Naive thymus-derived CD4-positive, alpha-beta T cell (primary cell): Measurements from ENCODE around the gene HDAC4. TPM values are rescaled to one million over a fixed set of nuclear protein-coding genes. Genes with fewer than 3 reads are reported as not detected.
A peak's percentile ranks its signal among the peaks of the same experiment; 100 is the strongest.

Experiments
- ATAC-seq: fragments of 150-1000 bp; cut with Tn5 transposase; 2 replicates; pipeline ENCODE4 v1.10.0; 2021; ENCODE audit warnings: mild to moderate bottlenecking, moderate library complexity
- CTCF ChIA-PET: fragments of 350-600 bp; sonication (Branson Sonifier 250); formaldehyde crosslinking; loops from one replicate; lab custom pipeline; 2021; ENCODE audit warnings: antibody characterized with exemption; lab: Charles Lee
- POLR2A ChIA-PET: fragments of 350-600 bp; sonication (Branson Sonifier 250); formaldehyde crosslinking; loops from one replicate; lab custom pipeline; 2021; ENCODE audit warnings: antibody characterized with exemption, inconsistent platforms; lab: Charles Lee
- DNase-seq, 9 donors: peaks; one replicate each; pipeline versions ENCODE4 v3.0.0 to v3.0.0-alpha.2; 2020 to 2022; ENCODE audit warnings: mixed read lengths in 1 of 9
- H3K27ac ChIP-seq: one replicate; pipeline ENCODE4 v1.7.0; 2013; ENCODE audit warnings: mild to moderate bottlenecking, low read depth, low read length, moderate library complexity
- H3K27me3 ChIP-seq, 2 donors: one replicate each; pipeline ENCODE4 v1.7.0; 2013; ENCODE audit warnings: low read length in 2 of 2, mild to moderate bottlenecking in 2 of 2, moderate library complexity in 2 of 2; ENCODE audit not compliant: control insufficient read depth in 2 of 2, insufficient read depth in 2 of 2
- H3K36me3 ChIP-seq, 3 experiments: 1 replicate in 2 of 3; 2 replicates in 1 of 3; pipeline ENCODE4 v1.7.0; 2013; ENCODE audit warnings: low read length in 3 of 3, mild to moderate bottlenecking in 3 of 3, moderate library complexity in 1 of 3; ENCODE audit not compliant: insufficient read depth in 3 of 3, control insufficient read depth in 2 of 3
- H3K4me1 ChIP-seq, 2 donors: one replicate each; pipeline ENCODE4 v1.7.0; 2013; ENCODE audit warnings: low read length in 2 of 2, mild to moderate bottlenecking in 2 of 2, moderate library complexity in 1 of 2; ENCODE audit not compliant: control insufficient read depth in 2 of 2, insufficient read depth in 2 of 2
- H3K4me3 ChIP-seq: 2 replicates; pipeline ENCODE4 v1.7.0; 2013; ENCODE audit warnings: mild to moderate bottlenecking, low read length
- H3K9me3 ChIP-seq, 3 experiments: 1 replicate in 2 of 3; 2 replicates in 1 of 3; pipeline ENCODE4 v1.7.0; 2013; ENCODE audit warnings: low read length in 3 of 3; ENCODE audit not compliant: control insufficient read depth in 2 of 3
- H3K27ac Mint-ChIP-seq, 9 donors: one replicate each; pipeline ENCODE4 v1.8.0; 2020 to 2022; ENCODE audit warnings: mixed read lengths in 9 of 9, mild to moderate bottlenecking in 8 of 9, moderate library complexity in 5 of 9, inconsistent platforms in 2 of 9
- H3K27me3 Mint-ChIP-seq, 5 donors: one replicate each; pipeline ENCODE4 v1.8.0; 2021 to 2022; ENCODE audit warnings: mixed read lengths in 5 of 5, mild to moderate bottlenecking in 1 of 5
- H3K36me3 Mint-ChIP-seq, 5 donors: one replicate each; pipeline ENCODE4 v1.8.0; 2020 to 2022; ENCODE audit warnings: mixed read lengths in 5 of 5, mild to moderate bottlenecking in 3 of 5, inconsistent platforms in 1 of 5
- H3K4me1 Mint-ChIP-seq, 7 donors: one replicate each; pipeline ENCODE4 v1.8.0; 2020 to 2022; ENCODE audit warnings: mixed read lengths in 7 of 7, mild to moderate bottlenecking in 3 of 7, inconsistent platforms in 1 of 7
- H3K4me3 Mint-ChIP-seq, 10 donors: one replicate each; pipeline ENCODE4 v1.8.0; 2020 to 2022; ENCODE audit warnings: mild to moderate bottlenecking in 10 of 10, mixed read lengths in 10 of 10, moderate library complexity in 6 of 10, inconsistent platforms in 2 of 10
- H3K9me3 Mint-ChIP-seq, 11 donors: one replicate each; pipeline ENCODE4 v1.8.0; 2020 to 2022; ENCODE audit warnings: mixed read lengths in 11 of 11, mild to moderate bottlenecking in 4 of 11, inconsistent platforms in 1 of 11, moderate library complexity in 1 of 11
- intact Hi-C, 2 donors: fragments of 100-400 bp; cut with micrococcal nuclease; formaldehyde crosslinking; loops; one replicate each; pipeline ENCODE4 v1.15.1; 2023
- polyA plus RNA-seq, 2 donors: library from polyadenylated mRNA; unstranded; fragments of 300-500 nt; fragmentation: Illumina TruSeq; gene quantifications; one replicate each; pipeline ENCODE4 v1.2.3, GENCODE V29; 2021
- total RNA-seq, 6 experiments: library from RNA in 5 of 6; stranded (reverse) in 5 of 6; gene quantifications; 1 replicate in 5 of 6; 2 replicates in 1 of 6; pipeline ENCODE4 v1.2.3 and lab custom pipeline; 2021 to 2026

Gene HDAC4
- total and polyA plus RNA-seq, 7 experiments from 2014 or later: 7.4 to 101 (median 55.3) TPM

GRCh38 chr2:239268082-239268481 is 132.7 kb downstream of the HDAC4 start:
- DNase-seq: peak in 1 of 9 donors; percentile 4
- H3K9me3 ChIP-seq: no peaks in the 10 kb centered on the region
- Mint-ChIP-seq H3K27me3 (peaks cover 0 to 4% (median 0%) of the 10 kb centered on the region in 5 donors), H3K4me3 (peak overlapping the region; percentile 34 to 99 (median 95)), H3K36me3 (peaks cover 0 to 37% (median 3%) of the 10 kb centered on the region in 5 donors), H3K9me3 (peaks cover 0 to 2% (median 0%) of the 10 kb centered on the region in 11 donors), H3K4me1 (peaks cover 60 to 98% (median 88%) of the 10 kb centered on the region in 7 donors), H3K27ac (peak overlapping the region; percentile 88 to 99 (median 98))
- no peaks in the 10 kb centered on the region for H3K27me3 ChIP-seq
- no peak for ATAC-seq
- H3K4me1 ChIP-seq: peaks cover 57 to 73% of the 10 kb centered on the region in 2 donors
- no peak overlapping the region for H3K4me3 ChIP-seq
- H3K27ac ChIP-seq: no peak overlapping the region
- H3K36me3 ChIP-seq: no peaks in the 10 kb centered on the region
- intact Hi-C loops: loop anchor here (5.0 to 10.0 kb wide), 7 partner anchors 53 to 1297 kb away; partner anchors contain the start of genes COPS9 (in 1 of the 2), DUSP28 (in 1 of the 2), NDUFA10 (in 1 of the 2) and RNPEPL1 (in 1 of the 2)
- ChIA-PET POLR2A (interaction anchor here (0.6 to 22.2 kb wide), 15 partner anchors 11 to 134 kb away, joined by 3 to 362 read pairs (median 7); partner anchors contain the start of gene HDAC4), CTCF (interaction anchor here (0.8 to 10.0 kb wide), 27 partner anchors 9 to 615 kb away, joined by 3 to 100 read pairs (median 4); partner anchors contain the start of gene HDAC4)

DNA sequence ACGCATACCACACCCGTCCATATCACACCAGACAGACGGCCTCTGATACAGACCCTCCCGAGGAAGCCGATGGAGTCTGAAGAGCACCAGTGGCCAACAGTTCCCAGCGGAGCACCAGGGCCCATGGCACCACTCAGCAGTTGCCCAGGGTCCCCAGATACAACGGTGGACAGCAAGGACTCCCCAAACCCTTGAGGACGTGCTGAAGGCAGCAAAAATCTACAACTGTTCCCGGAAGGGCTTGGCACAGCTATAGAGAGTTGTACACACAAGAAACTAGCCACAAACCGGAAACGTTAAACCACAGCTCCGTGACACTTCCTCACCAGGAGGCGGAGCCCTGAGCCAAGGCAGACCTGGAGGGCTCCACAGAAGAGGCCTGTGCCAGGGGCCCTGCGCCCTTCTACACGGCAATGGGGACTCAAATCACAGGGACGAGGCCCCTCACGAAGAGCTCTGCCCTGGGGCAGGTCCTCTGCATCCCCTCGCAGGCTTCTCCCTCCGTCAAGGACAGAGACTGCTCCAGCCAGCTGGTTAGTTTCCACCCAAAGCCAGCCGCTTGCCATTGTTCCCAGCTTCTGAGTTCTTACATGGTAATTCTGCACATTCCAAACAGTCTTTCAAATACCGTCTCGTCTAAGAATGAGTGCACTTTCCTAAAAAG is 133.4 kb downstream of the HDAC4 start:
- ATAC-seq (peak; percentile 88), DNase-seq (peak; percentile 74 to 96 (median 94))
- H3K36me3 ChIP-seq: no peaks in the 10 kb centered on the region
- peaks cover 0 to 32% (median 0%) of the 10 kb centered on the region in 5 donors for H3K36me3 Mint-ChIP-seq
- peak overlapping the region; percentile 85 for H3K4me3 ChIP-seq
- H3K4me3 Mint-ChIP-seq: peak overlapping the region; percentile 90 to 99 (median 95)
- H3K27me3 ChIP-seq: no peaks in the 10 kb centered on the region
- peaks cover 0 to 2% (median 0%) of the 10 kb centered on the region in 11 donors for H3K9me3 Mint-ChIP-seq
- CTCF ChIA-PET: interaction anchor here (0.6 to 10.0 kb wide), 31 partner anchors 8 to 615 kb away, joined by 3 to 100 read pairs (median 4); partner anchors contain the start of gene HDAC4
- H3K9me3 ChIP-seq: no peaks in the 10 kb centered on the region
- H3K27me3 Mint-ChIP-seq: peaks cover 0 to 4% (median 0%) of the 10 kb centered on the region in 5 donors
- H3K4me1 ChIP-seq: peaks cover 57 to 74% of the 10 kb centered on the region in 2 donors
- POLR2A ChIA-PET: interaction anchor here (0.6 to 22.2 kb wide), 21 partner anchors 8 to 135 kb away, joined by 3 to 362 read pairs (median 5); partner anchors contain the start of gene HDAC4
- intact Hi-C loops: loop anchor here (1.0 to 10.0 kb wide), 16 partner anchors 8 to 1297 kb away; partner anchors contain the start of genes COPS9 (in 1 of the 2), DUSP28 (in 1 of the 2), NDUFA10 (in 1 of the 2) and RNPEPL1 (in 1 of the 2)
- H3K27ac ChIP-seq: peak overlapping the region; percentile 74
- H3K27ac Mint-ChIP-seq: peak overlapping the region; percentile 88 to 99 (median 98)
- peaks cover 55 to 98% (median 85%) of the 10 kb centered on the region in 7 donors for H3K4me1 Mint-ChIP-seq

- ChIA-PET POLR2A (interaction anchor here (0.8 to 22.2 kb wide), 19 partner anchors 9 to 135 kb away, joined by 3 to 362 read pairs (median 5); partner anchors contain the start of gene HDAC4), CTCF (interaction anchor here (0.6 to 10.0 kb wide), 26 partner anchors 8 to 840 kb away, joined by 3 to 100 read pairs (median 4); partner anchors contain the start of gene HDAC4)
- Histone ChIP-seq H3K27ac (peak overlapping the region; percentile 74), H3K4me3 (peak overlapping the region; percentile 85), H3K4me1 (peaks cover 57 to 79% of the 10 kb centered on the region in 2 donors), H3K36me3 (no peaks in the 10 kb centered on the region), H3K27me3 (no peaks in the 10 kb centered on the region), H3K9me3 (no peaks in the 10 kb centered on the region)
- ATAC-seq (no peak), DNase-seq (peak in 2 of 9 donors; percentile 32 to 50)
- Mint-ChIP-seq H3K4me3 (peak overlapping the region; percentile 90 to 99 (median 95)), H3K36me3 (peaks cover 0 to 29% (median 0%) of the 10 kb centered on the region in 5 donors), H3K4me1 (peaks cover 53 to 98% (median 84%) of the 10 kb centered on the region in 7 donors), H3K9me3 (peaks cover 0 to 2% (median 0%) of the 10 kb centered on the region in 11 donors), H3K27me3 (peaks cover 0 to 4% (median 0%) of the 10 kb centered on the region in 5 donors), H3K27ac (peak overlapping the region; percentile 88 to 99 (median 98))
- intact Hi-C loops: loop anchor here (1.0 to 10.0 kb wide), 16 partner anchors 8 to 1298 kb away; partner anchors contain the start of genes COPS9 (in 1 of the 2), DUSP28 (in 1 of the 2), NDUFA10 (in 1 of the 2) and RNPEPL1 (in 1 of the 2)
Measured at GRCh38 chr2:239266779-239267287, 134.0 kb downstream of the HDAC4 start.

DNA sequence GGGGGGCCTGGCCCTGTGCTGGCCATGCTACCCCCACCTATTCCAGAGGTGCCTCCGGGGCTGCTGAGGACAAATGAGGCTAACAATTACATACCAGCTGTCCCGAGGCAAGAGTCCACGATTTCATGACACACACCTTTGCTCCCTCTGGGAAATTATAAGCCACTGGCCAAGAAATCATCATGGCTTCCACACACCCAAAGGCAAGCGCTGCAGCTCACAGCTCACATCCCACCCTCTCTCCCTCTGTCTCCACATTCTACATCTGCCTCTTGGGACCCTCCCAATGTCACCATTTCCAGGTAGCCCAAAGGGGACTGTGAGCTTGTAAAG is 134.4 kb downstream of the HDAC4 start:
- intact Hi-C loops: loop anchor here (2.0 to 10.0 kb wide), 9 partner anchors 52 to 1298 kb away; partner anchors contain the start of genes COPS9 (in 1 of the 2), DUSP28 (in 1 of the 2), NDUFA10 (in 1 of the 2) and RNPEPL1 (in 1 of the 2)
- POLR2A ChIA-PET: interaction anchor here (0.8 to 22.2 kb wide), 16 partner anchors 7 to 136 kb away, joined by 3 to 362 read pairs (median 5); partner anchors contain the start of gene HDAC4
- Mint-ChIP-seq H3K27me3 (peaks cover 0 to under 1% (median 0%) of the 10 kb centered on the region in 5 donors), H3K4me1 (peaks cover 51 to 94% (median 81%) of the 10 kb centered on the region in 7 donors), H3K36me3 (peaks cover 0 to 27% (median 0%) of the 10 kb centered on the region in 5 donors), H3K4me3 (peak overlapping the region; percentile 90 to 99 (median 95)), H3K27ac (peak overlapping the region; percentile 88 to 99 (median 98)), H3K9me3 (peaks cover 0 to 2% (median 0%) of the 10 kb centered on the region in 11 donors)
- H3K36me3 ChIP-seq: no peaks in the 10 kb centered on the region
- peaks cover 57 to 83% of the 10 kb centered on the region in 2 donors for H3K4me1 ChIP-seq
- DNase-seq (no peak), ATAC-seq (no peak)
- H3K27me3 ChIP-seq: no peaks in the 10 kb centered on the region
- H3K9me3 ChIP-seq: no peaks in the 10 kb centered on the region
- CTCF ChIA-PET: interaction anchor here (0.6 to 10.0 kb wide), 7 partner anchors 11 to 839 kb away, joined by 3 to 100 read pairs (median 7); no protein-coding TSS in a partner anchor
- H3K27ac ChIP-seq: peak overlapping the region; percentile 74
- H3K4me3 ChIP-seq: peak overlapping the region; percentile 85

DNA sequence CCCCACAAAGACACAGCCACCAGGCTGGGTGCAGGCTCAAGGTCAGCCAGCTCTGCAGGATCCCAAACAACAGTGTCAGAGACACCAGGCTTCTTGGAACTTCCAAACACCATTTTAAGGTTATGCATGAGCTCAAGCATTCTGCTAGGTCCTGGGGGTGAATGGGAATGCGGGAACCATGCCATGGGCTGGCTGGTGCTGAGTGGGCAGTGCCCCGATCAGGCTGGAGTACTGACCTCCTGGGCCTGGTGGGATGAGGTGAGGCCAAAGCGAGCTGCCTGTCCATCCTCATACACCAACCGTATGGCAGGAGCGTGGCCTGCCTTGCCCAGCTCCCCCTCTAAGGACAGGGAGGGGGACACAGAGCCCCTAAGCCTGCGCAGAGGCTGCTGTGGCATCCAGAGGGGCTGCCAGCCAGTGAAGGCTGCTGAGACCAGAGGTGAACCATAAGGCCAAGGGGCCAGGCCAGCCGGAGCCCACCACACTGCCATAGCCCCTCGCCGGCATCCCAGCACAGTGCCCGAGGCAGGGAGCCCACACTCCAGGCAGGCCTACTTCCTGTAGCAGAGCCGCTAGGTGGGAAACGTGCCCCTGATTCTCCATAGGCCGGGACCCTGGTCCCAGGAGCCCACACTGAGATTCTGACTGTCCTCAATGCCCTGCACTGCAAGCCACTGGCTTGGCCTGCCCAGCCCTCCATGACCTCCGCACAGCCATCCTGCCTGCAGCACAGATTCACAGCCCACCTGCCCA is 135.0 kb downstream of the HDAC4 start:
- Histone ChIP-seq H3K36me3 (no peaks in the 10 kb centered on the region), H3K9me3 (no peaks in the 10 kb centered on the region), H3K27me3 (no peaks in the 10 kb centered on the region), H3K27ac (peak overlapping the region; percentile 79), H3K4me3 (peak overlapping the region; percentile 85), H3K4me1 (peaks cover 60 to 89% of the 10 kb centered on the region in 2 donors)
- peak in 1 of 9 donors; percentile 25 for DNase-seq
- H3K4me1 Mint-ChIP-seq: peaks cover 53 to 96% (median 86%) of the 10 kb centered on the region in 7 donors
- peaks cover 0 to 25% (median 0%) of the 10 kb centered on the region in 5 donors for H3K36me3 Mint-ChIP-seq
- POLR2A ChIA-PET: interaction anchor here (0.6 to 22.2 kb wide), 16 partner anchors 8 to 136 kb away, joined by 3 to 362 read pairs (median 4); partner anchors contain the start of gene HDAC4
- peak overlapping the region; percentile 88 to 100 (median 99) for H3K27ac Mint-ChIP-seq
- peak overlapping the region; percentile 90 to 99 (median 95) for H3K4me3 Mint-ChIP-seq
- ATAC-seq: no peak
- no peaks in the 10 kb centered on the region for H3K27me3 Mint-ChIP-seq
- CTCF ChIA-PET: interaction anchor here (1.1 to 10.0 kb wide), 4 partner anchors 28 to 132 kb away, joined by 4 to 100 read pairs (median 42); no protein-coding TSS in a partner anchor
- intact Hi-C loops: loop anchor here (1.0 to 10.0 kb wide), 18 partner anchors 9 to 1299 kb away; partner anchors contain the start of genes HDAC4 (in 2 of the 2), COPS9 (in 1 of the 2), DUSP28 (in 1 of the 2) and NDUFA10 (in 1 of the 2)
- H3K9me3 Mint-ChIP-seq: peaks cover 0 to 2% (median 0%) of the 10 kb centered on the region in 11 donors
